LoVo (cell line): ENCODE measurements around the gene HRG.
"Not testable (repeated sequence)": the region's sequence is repeated elsewhere in the genome, so short reads cannot be mapped to it uniquely, and the experiment has no call there.

Experiments
- DNase-seq: peaks from one replicate; pipeline ENCODE4 v3.0.0-alpha.2; 2016; ENCODE audit warnings: low spot score

HRG gene, protein sequence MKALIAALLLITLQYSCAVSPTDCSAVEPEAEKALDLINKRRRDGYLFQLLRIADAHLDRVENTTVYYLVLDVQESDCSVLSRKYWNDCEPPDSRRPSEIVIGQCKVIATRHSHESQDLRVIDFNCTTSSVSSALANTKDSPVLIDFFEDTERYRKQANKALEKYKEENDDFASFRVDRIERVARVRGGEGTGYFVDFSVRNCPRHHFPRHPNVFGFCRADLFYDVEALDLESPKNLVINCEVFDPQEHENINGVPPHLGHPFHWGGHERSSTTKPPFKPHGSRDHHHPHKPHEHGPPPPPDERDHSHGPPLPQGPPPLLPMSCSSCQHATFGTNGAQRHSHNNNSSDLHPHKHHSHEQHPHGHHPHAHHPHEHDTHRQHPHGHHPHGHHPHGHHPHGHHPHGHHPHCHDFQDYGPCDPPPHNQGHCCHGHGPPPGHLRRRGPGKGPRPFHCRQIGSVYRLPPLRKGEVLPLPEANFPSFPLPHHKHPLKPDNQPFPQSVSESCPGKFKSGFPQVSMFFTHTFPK

DNA sequence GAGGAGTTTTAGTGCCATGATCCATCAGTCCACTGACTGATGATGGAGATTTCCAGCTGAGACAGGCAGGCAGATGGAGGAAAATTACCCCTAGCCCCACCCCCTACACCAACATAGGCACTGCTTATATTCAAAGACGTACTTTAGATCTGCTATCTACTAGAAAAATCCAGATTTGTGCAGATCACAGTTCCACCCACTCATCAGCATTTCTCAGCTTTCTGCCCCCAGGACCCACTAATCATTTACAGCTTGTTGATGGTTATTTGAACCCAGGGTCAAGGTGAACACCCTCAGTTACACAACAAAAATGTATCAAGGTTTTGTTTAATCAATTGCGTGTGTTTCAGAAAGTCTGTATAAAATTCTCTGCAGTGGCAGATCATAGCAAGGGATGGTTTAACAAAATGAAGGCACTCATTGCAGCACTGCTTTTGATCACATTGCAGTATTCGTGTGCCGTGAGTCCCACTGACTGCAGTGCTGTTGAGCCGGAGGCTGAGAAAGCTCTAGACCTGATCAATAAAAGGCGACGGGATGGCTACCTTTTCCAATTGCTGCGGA, at the start of gene HRG:
HRG (plus strand) TSS at position 390 of the 564 bp plus-strand sequence; CDS start at position 408, 18 bp downstream.
- no peak for DNase-seq

DNA sequence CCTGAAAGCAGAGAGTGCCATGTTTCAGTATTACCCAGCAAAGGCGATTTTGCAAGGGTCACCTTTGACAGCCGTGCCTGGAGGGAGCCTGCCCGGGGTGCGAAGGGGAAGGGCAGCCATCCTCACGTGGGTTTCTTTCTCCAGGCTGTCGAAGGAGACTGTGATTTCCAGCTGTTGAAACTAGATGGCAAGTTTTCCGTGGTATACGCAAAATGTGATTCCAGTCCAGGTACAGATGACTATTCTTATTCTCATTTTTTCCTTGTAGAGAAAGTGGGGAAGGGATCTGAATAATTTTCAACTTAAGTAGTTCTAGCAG, 49.6 kb upstream of the HRG start:
- no peak for DNase-seq

- peak; percentile 95 for DNase-seq
These were observed 48.5 kb upstream of the HRG start for GRCh38 chr3:186617036-186617946.

DNA sequence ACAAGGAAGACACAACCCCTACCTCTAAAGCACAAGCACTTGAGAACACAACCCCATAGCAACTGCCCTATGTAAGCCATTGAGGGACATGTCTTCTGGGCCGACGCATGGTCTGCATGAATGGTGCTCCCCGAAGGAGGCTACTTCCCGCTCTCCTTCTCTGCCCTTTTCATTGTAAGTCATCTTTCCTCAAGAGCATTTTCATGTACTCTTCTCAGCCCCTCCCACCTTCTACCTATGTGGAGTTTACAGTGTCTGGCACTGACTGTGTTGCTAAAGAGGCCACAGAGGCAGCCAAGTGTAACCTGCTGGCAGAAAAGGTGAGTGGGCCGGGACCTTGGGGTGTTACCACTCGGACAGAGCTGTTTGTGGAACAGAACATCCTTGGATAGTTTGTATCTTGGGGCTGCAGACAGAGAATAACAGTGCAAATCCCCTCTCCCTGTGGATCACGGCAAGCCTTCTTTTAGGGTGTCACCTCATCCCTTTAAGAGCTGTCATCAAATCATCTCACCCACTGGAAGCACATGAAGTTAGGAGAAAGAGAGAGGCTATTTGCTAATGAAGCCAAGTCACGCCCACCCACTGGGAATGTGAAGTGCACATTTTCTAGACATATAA, 47.4 kb upstream of the HRG start:
- DNase-seq: no peak

GRCh38 chr3:186619787-186620212, 46.0 kb upstream of the HRG start:
- no peak for DNase-seq

- no peak for DNase-seq
These were observed 45.4 kb upstream of the HRG start for GRCh38 chr3:186620213-186621092.

DNA sequence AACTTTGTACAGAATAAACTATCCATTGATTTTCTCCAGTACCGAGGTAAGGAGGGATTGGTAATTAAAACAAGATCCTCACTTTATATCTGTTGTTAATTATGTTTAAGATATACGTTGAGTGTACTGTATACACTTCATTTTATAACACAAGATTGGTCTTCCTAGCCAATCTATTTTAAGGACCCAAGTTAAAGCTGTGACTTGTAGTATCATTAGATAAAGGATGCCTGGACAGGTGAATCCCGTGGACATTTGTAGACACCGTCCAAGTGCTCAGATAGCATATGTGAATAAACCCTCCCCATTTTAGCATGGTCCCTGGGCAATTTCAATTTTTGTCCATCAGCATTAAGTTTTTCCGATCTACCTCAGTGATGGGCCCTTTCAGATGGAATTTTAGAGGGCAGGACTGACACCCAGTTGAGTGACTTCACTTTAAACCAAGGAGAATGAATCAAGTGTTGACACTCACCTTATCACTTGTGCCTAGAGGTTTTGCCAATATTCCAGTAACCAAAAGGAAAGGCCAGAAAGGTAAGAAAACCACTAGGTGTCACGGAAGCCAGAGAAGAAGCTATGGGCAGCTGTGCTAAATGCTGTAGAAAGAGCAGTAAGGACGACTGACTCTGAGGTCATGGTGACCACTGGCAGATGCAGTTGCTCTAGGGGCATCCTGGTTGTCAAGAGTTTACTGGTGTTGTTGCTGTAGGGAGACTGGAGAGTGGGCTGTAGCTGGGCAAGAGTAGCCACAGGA, 43.7 kb upstream of the HRG start:
- DNase-seq: no peak

- DNase-seq: no peak
These were observed 43.0 kb upstream of the HRG start for GRCh38 chr3:186622651-186623310.

DNA sequence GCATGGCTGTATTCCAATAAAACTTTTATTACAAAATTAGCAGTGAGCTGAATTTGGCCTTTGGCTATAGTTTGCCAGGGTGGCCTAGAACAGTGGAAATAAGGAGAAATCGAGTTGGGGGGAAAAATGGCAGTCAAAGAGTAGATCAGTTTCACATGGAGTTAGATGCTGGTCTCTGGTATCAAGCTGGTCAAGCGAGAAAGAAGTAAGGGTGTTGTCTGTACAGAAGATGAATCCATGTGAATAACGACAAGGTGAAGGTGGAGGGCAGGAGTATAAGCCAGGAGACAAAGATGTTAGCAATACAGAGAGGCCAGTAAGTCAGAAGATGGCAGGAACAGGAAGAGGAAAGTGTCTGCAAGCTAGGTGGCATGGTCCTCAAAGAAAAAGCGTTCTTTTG, 41.2 kb upstream of the HRG start:
- DNase-seq: no peak

- no peak for DNase-seq
These were observed 40.2 kb upstream of the HRG start for GRCh38 chr3:186625600-186626042.

DNA sequence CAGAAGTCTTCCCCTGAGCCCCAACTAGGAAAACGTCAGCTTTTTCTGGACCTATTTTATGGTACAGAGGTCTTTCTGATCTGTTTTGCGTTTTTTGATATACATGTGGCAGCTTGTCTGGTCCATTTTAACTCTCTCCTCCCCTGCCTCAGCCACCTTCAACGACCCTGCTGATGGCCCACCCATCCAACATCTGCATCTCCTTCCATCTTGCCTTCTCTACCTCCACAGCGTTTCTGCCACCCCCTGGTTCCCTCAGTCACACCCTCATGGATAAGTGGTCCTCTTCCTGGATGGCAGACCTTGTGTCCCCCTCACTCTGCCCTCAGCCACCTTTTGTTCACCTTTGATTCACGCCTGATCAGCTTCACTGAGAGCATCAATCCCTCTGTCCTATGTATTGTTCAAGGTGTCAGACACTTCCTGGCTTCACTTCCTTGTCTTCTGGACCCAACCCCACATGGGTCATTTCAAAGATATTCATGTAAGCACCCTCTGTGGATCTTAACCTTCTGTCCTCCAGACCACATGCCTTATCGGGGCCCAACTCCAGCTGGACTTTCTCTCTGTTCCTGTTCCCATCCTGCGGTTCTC, 39.5 kb upstream of the HRG start:
- no peak for DNase-seq

DNA sequence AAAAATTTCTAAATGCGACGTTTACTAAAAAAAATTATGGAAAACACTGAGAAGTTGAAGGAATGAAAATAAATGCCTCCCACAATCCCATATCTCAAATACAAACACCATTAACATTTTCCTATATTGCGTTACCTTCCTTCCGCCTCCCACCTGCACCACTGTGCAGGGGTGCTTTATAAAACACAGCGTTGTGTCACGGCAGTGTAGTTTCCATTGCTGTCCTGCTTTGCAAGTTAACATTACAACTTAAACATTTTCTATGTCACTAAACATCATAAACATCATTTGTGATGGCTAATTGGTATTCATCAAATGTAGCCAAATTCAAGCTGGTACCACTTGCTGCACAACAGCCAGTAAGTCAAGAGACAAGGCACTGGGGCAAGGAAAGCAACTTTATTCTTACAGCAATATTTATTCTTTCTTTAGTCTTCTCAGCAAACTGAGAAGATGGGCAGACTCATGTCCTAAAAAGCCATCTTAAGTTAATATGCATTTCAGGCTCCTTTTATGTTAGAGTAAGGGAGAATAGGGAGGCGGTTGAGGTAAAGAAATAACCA, 37.9 kb upstream of the HRG start:
- no peak for DNase-seq

GRCh38 chr3:186628756-186629155, 37.1 kb upstream of the HRG start:
- DNase-seq: no peak

- DNase-seq: no peak
These were observed 34.7 kb upstream of the HRG start for GRCh38 chr3:186630950-186631641.

- no peak for DNase-seq
These were observed 32.3 kb upstream of the HRG start for GRCh38 chr3:186633481-186633880.

DNA sequence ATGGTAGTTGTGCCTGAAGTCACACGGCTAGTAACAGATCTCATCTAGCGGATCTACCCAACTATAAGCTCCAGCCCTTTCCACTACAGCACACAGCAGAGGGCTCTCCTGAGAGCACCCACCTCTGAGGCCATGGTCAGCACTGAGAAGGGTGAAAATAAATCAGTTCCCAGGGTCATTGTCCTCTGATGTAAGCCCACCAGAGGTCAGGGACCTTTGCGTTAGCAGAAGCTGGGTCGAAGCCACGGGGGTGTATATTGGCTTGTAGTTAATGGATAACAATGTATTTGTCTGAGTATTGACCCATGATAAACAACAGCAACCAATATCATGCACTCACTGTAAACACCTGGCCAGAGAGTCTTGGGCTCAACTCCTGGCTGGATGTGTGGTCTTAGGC, 31.6 kb upstream of the HRG start:
- not testable (repeated sequence) for DNase-seq

- no peak for DNase-seq
These were observed 30.3 kb upstream of the HRG start for GRCh38 chr3:186635532-186635931.

- no peak for DNase-seq
These were observed 29.3 kb upstream of the HRG start for GRCh38 chr3:186636536-186636935.
